Stimulated activated CD8-positive, alpha-beta memory T cell treated with anti-CD3 and anti-CD28 coated beads, Interleukin-15, amount 100 ng/mL, for 4 hours (primary cell): ENCODE results near the gene CD52.

Source experiments
- DNase-seq, 2 donors: peaks; one replicate each; pipeline ENCODE4 v3.0.0-alpha.2; 2020; ENCODE audit warnings: low read depth in 2 of 2

Gene CD52, protein sequence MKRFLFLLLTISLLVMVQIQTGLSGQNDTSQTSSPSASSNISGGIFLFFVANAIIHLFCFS

GRCh38 chr1:26317612-26318337 is at the start of gene CD52:
Gene CD52 (plus strand): TSS chr1:26317958. CDS start chr1:26318018, 60 bp downstream.
- DNase-seq = peak; percentile 50 to 68

GRCh38 chr1:26268290-26269197 is 49.2 kb upstream of the CD52 start:
- no peak for DNase-seq

- DNase-seq = no peak
Measured at GRCh38 chr1:26269198-26269550, 48.6 kb upstream of the CD52 start.

DNA sequence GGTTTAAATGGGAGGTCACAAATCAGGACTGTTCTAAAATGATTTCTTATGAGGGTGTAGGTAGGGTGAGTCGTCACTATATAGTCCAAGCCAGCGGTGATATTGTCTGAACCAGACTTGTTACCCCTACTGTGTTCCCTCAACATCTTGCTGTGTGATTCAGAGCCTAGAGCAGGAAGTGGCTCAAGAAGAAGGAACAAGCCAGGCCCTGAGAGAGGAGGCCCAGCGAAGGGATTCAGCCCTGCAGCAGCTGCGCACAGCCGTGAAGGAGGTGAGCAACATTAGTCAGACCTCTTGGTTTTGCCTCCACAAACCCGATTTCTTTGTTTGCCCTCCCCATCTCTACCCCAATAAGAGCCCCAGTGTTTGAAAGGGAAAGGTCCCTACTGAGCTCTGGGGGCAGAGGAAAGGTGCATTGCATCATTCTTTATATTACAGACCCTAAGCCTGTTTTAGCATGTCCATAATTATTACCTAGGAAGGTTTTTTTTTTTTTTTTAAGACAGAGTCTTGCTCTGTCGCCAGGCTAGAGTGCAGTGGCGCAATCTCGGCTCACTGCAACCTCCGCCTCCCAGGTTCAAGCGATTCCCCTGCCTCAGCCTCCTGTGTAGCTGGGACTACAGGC is 42.8 kb upstream of the CD52 start:
- DNase-seq = no peak

DNA sequence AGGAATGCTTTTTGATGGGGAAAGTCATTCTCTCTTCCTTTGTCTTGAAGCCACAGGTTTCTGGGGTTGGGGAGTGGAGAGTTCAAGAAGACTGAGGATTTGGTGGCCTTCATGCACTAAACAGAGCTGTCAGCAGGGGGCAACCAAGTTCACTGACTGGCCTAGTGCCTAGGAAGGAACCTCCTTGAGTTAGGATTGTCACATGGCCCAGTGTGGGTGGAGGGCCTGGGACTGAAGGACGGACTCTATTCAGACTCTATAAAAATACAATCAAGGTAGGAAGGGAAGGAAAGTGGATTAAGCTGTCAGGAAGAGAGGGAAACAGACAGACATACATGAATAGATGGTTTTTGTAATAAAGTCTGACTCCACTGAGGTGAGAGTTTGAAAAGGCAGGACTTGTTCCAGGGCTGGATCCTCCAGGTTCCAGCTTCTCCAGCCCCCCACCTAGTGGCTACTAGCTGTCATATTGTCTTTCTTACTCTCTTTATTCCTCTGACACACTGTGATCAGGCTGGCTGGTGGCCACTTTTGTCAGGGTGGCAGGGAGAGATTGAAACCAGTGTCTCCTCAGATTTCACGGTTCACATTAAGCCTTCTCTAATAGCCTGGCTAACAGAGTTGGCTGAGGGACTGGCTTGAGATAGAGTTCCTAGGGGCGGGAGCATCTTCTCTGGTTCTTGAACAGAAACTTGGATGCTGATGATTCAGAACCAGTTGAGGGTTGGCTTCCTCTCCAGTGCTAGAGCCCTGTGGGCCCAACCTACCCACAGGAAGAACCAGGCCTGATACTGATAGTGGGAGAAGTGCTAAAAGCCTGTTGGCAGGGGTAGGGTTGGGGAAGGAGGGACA is 42.0 kb upstream of the CD52 start:
- peak; percentile 49 to 73 for DNase-seq

DNA sequence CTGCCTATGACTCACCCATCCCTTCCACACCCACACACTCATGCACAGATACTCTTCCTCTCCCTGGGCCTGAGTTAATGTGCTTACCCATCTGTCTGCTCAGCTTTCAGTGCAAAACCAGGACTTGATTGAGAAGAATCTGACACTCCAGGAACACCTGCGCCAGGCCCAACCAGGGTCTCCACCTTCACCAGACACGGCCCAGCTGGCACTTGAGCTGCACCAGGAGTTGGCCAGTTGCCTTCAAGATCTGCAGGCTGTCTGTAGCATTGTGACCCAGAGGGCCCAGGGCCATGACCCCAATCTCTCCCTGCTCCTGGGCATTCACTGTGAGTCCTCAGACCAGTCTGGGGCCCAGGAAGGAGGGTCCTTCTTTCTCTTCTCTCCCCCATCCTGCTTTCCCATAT is 41.3 kb upstream of the CD52 start:
- no peak for DNase-seq

GRCh38 chr1:26277261-26277661 is 40.5 kb upstream of the CD52 start:
- DNase-seq = no peak

GRCh38 chr1:26277719-26278118 is 40.0 kb upstream of the CD52 start:
- no peak for DNase-seq

GRCh38 chr1:26278303-26278702 is 39.5 kb upstream of the CD52 start:
- no peak for DNase-seq

GRCh38 chr1:26278724-26279455 is 38.9 kb upstream of the CD52 start:
- DNase-seq = no peak

DNA sequence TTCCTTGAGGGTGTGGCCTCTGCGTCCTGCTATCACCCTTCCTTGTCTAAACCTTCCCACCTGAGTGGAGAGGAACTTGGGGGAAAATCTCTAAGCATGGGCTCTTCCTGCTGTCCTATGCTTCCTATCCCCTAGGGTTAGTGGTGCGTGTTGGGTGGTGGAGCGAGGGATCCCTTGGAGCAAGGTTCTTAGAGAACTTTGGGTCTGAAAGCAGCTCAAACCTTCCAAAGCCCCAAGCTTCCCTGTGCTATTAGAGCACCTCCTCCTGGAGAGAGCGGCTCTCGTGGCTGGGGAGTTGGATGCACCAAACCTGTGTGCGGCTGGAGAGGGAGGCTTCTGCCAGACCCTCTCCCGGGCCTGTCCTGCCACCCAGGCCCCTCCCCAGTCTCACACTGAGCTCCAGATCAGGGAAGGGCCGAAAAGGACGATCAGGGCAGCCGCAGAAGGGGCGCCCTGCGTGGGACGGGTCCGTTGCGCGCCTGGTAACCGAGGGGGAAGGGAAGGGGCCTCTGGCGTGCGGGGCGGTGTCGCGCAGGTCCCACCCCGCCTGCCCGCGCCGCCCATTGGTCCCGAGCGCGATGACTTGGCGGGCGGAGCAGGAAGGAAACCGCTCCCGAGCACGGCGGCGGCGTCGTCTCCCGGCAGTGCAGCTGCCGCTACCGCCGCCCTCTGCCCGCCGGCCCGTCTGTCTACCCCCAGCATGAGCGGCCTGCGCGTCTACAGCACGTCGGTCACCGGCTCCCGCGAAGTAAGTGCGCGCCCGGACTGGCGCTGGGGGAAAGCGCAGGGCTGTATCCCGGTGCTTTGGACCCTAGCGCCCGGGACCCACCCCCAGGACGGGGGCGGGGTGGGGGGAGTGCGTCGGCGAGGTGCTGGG is 38.1 kb upstream of the CD52 start, which contains the start of gene SH3BGRL3:
SH3BGRL3 (plus strand) TSS at position 631 of the 877 bp plus-strand sequence; CDS start at position 701, 70 bp downstream.
- DNase-seq = peak; percentile 64 to 68

DNA sequence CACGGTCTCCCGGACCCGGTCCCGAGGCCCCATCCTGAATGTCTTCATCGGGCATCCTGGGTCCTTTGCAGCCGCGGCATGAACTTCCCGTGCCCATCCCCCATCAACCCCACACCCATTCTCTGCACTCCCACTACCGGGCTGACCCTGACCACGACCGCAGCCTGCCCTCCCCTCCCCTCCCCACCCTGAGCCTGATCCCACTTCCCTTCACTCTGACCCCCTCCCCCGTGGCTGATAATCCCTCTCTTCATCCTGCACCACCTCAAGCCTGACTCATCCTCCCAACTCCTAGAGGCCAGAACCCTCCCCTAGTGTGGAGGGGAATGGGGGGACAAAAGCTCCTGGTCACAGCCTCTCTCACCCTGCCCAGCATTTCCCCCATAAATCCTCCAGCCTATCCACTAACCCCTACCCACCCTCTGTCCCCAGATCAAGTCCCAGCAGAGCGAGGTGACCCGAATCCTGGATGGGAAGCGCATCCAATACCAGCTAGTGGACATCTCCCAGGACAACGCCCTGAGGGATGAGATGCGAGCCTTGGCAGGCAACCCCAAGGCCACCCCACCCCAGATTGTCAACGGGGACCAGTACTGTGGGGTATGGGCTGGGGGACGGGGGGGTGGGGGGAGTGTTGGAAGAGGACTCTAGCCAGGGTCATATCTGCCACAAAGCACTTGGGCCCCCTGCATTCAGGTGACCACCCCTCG is 37.3 kb upstream of the CD52 start:
- DNase-seq = no peak

- no peak for DNase-seq
Measured at GRCh38 chr1:26281091-26281958, 36.4 kb upstream of the CD52 start.

DNA sequence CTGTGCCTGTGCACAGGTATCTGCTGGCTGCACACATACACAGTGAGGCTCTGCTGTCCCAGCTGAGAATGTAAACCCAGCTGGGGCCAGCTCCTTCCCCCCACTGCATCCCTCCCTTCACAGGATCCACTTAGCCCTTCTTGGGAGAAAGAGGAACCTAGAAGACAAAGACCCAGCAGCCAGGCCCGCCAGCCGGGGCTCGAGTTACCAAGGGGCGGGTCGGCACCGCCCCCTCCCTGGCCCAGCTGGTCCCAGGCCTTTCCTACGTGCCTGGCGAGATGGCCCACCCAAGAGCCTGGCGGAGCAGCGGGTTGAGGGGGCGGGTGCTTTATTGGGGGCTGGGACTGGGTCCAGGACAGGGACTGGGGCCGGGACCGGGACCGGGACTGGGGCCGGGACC is 35.8 kb upstream of the CD52 start:
- no peak for DNase-seq

- DNase-seq = no peak
Measured at GRCh38 chr1:26282401-26282918, 35.3 kb upstream of the CD52 start.

- DNase-seq = no peak
Measured at GRCh38 chr1:26283279-26283853, 34.4 kb upstream of the CD52 start.

DNA sequence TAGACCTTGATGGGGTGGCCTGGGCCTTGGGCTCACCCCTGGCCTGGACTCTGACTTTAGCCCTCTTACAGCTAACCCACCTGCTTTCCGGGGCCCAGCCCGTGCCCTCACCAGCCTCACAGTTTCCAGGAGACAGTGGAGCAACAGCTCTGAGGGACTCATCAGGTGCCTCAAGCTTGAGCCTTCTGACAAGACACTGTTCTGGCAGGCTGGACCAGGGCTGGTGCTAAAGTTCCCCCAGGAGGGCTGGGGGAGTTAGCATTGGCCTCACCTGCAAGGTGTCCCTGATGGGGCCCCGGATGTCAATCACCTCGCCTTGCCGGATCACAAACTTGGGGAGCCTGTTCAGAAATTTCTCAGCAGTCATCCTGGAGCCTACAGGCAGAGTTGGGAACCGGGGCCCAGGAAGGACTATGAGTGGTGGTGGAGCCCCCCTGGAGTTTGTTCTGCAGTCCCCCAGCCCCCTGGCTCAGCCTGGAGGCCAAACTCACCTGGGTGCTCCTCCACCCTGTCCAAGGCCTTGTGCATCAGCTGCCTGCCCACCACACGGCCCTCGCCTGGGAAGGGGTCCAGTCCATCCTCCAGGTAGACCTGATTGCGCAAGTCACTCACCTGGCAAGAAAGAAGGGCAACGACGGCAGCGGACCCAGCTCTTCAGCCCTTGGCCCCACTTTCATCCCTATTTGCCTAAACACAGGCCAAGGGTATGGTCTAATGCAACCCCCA is 33.7 kb upstream of the CD52 start:
- no peak for DNase-seq
